Measurements from ENCODE around the gene CTBS. TPM values are rescaled to one million over a fixed set of nuclear protein-coding genes. Genes with fewer than 3 reads are reported as not detected.
"Not testable (repeated sequence)": the region's sequence is repeated elsewhere in the genome, so short reads cannot be mapped to it uniquely, and the experiment has no call there.

The CTBS gene
- total RNA-seq, 1 experiment from 2014 or later = 18.2 TPM

- Mint-ChIP-seq H3K27ac (ENCODE audit: unreplicated experiment) (no peak overlapping the region), H3K4me1 (ENCODE audit: low read depth, unreplicated experiment) (peaks cover 21% of the 10 kb centered on the region), H3K36me3 (ENCODE audit: insufficient read depth, unreplicated experiment) (no peaks in the 10 kb centered on the region), H3K4me3 (ENCODE audit: low read depth, unreplicated experiment) (no peak overlapping the region), H3K9me3 (ENCODE audit: low read depth, unreplicated experiment) (peaks cover 3% of the 10 kb centered on the region), H3K27me3 (ENCODE audit: unreplicated experiment) (no peaks in the 10 kb centered on the region)
- no peak for TF ChIP-seq CTCF (IDR thresholded peaks at IDR 0.05; ENCODE audit: unreplicated experiment)
- intact Hi-C loops (cut with micrococcal nuclease; ENCODE audit: unreplicated experiment) = no loop called here
- BruUV-seq (replicated peaks) = no TSS peak
- CTCF ChIA-PET = no interaction called here
- no peak for DNase-seq
Measured at GRCh38 chr1:84598846-84599741, 24.9 kb upstream of the CTBS start.

- no peaks in the 10 kb centered on the region for H3K36me3 Mint-ChIP-seq (ENCODE audit: insufficient read depth, unreplicated experiment)
- TF ChIP-seq CTCF (IDR thresholded peaks at IDR 0.05; ENCODE audit: unreplicated experiment) = no peak
- DNase-seq = no peak
- H3K9me3 Mint-ChIP-seq (ENCODE audit: low read depth, unreplicated experiment) = peaks cover 3% of the 10 kb centered on the region
- H3K4me1 Mint-ChIP-seq (ENCODE audit: low read depth, unreplicated experiment) = peaks cover 15% of the 10 kb centered on the region
- intact Hi-C loops (cut with micrococcal nuclease; ENCODE audit: unreplicated experiment) = no loop called here
- no peak overlapping the region for H3K4me3 Mint-ChIP-seq (ENCODE audit: low read depth, unreplicated experiment)
- H3K27ac Mint-ChIP-seq (ENCODE audit: unreplicated experiment) = no peak overlapping the region
- H3K27me3 Mint-ChIP-seq (ENCODE audit: unreplicated experiment) = no peaks in the 10 kb centered on the region
- no TSS peak for BruUV-seq (replicated peaks)
- CTCF ChIA-PET = no interaction called here
Measured at GRCh38 chr1:84598418-84598817, 24.2 kb upstream of the CTBS start.

GRCh38 chr1:84597011-84597410, 22.8 kb upstream of the CTBS start:
- CTCF ChIA-PET = no interaction called here
- Mint-ChIP-seq H3K27ac (ENCODE audit: unreplicated experiment) (no peak overlapping the region), H3K4me3 (ENCODE audit: low read depth, unreplicated experiment) (no peak overlapping the region), H3K9me3 (ENCODE audit: low read depth, unreplicated experiment) (peaks cover 2% of the 10 kb centered on the region), H3K4me1 (ENCODE audit: low read depth, unreplicated experiment) (peaks cover 13% of the 10 kb centered on the region), H3K27me3 (ENCODE audit: unreplicated experiment) (no peaks in the 10 kb centered on the region), H3K36me3 (ENCODE audit: insufficient read depth, unreplicated experiment) (no peaks in the 10 kb centered on the region)
- no peak for TF ChIP-seq CTCF (IDR thresholded peaks at IDR 0.05; ENCODE audit: unreplicated experiment)
- BruUV-seq (replicated peaks) = no TSS peak
- intact Hi-C loops (cut with micrococcal nuclease; ENCODE audit: unreplicated experiment) = no loop called here
- DNase-seq = no peak

DNA sequence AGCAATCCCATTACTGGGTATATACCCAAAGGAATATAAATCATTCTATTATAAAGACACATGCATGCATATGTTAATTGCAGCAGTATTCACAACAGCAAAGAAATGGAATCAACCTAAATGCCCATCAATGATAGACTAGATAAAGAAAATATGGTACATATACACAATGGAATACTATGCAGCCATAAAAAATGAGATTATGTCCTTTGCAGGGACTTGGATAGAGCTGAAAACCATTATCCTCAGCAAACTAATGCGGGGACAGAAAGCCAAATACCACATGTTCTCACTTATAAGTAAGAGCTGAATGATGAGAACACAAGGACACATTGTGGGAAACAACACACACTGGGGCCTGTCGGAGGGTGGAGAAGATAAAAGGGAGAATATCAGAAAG, 20.7 kb upstream of the CTBS start:
- DNase-seq; H3K27me3 Mint-ChIP-seq (ENCODE audit: unreplicated experiment); H3K9me3 Mint-ChIP-seq (ENCODE audit: low read depth, unreplicated experiment); BruUV-seq (replicated peaks); CTCF ChIA-PET; intact Hi-C loops (cut with micrococcal nuclease; ENCODE audit: unreplicated experiment); H3K4me3 Mint-ChIP-seq (ENCODE audit: low read depth, unreplicated experiment); H3K27ac Mint-ChIP-seq (ENCODE audit: unreplicated experiment); H3K36me3 Mint-ChIP-seq (ENCODE audit: insufficient read depth, unreplicated experiment): not testable (repeated sequence)
- peaks cover 11% of the 10 kb centered on the region for H3K4me1 Mint-ChIP-seq (ENCODE audit: low read depth, unreplicated experiment)

DNA sequence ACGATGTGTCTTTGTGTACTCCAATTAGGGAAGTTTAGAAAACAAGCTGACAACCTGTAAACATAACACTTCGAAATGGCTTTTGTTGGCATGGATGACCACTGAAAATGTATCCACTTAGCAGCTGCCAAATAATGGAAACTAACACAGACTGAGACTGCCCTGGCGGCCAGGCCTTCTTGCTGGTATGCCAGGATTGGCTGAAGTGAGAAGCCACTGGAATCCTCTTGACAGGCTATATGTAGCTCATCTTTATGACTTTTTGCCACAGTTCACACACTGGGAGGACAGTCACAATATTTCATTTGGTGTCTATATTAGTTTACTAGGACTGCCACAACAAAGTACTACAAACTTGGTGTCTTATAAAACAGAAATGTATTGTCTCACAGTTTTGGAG, 12.9 kb upstream of the CTBS start:
- H3K4me1 Mint-ChIP-seq (ENCODE audit: low read depth, unreplicated experiment) = peaks cover 8% of the 10 kb centered on the region
- H3K27ac Mint-ChIP-seq (ENCODE audit: unreplicated experiment) = no peak overlapping the region
- no peak for TF ChIP-seq CTCF (IDR thresholded peaks at IDR 0.05; ENCODE audit: unreplicated experiment)
- BruUV-seq (replicated peaks) = no TSS peak
- CTCF ChIA-PET = no interaction called here
- no peak for DNase-seq
- H3K4me3 Mint-ChIP-seq (ENCODE audit: low read depth, unreplicated experiment) = no peak overlapping the region
- intact Hi-C loops (cut with micrococcal nuclease; ENCODE audit: unreplicated experiment) = no loop called here
- no peaks in the 10 kb centered on the region for H3K36me3 Mint-ChIP-seq (ENCODE audit: insufficient read depth, unreplicated experiment)
- no peaks in the 10 kb centered on the region for H3K9me3 Mint-ChIP-seq (ENCODE audit: low read depth, unreplicated experiment)
- H3K27me3 Mint-ChIP-seq (ENCODE audit: unreplicated experiment) = peaks cover 7% of the 10 kb centered on the region

Measured in Calu3 (cell line).